HepG2 (cell line): ENCODE data around the gene COL9A3. TPM values are rescaled to one million over a fixed set of nuclear protein-coding genes. Genes with fewer than 3 reads are reported as not detected.

Experiments used
- CREB3 ChIP-seq: sonication (generic); formaldehyde crosslinking; IDR thresholded peaks from 2 replicates; pipeline ENCODE4 v1.5.0; 2020; ENCODE audit warnings: missing genetic modification reagents
- DRAP1 ChIP-seq: IDR thresholded peaks from 2 replicates; pipeline ENCODE4 v1.6.1; 2016; ENCODE audit warnings: missing genetic modification reagents, missing compliant biosample characterization
- ESRRA ChIP-seq: sonication (generic); formaldehyde crosslinking; IDR thresholded peaks from 2 replicates; pipeline ENCODE4 v1.5.1; 2020; ENCODE audit warnings: mild to moderate bottlenecking, low read depth, missing genetic modification reagents
- JUND ChIP-seq: sonication (generic); formaldehyde crosslinking; IDR thresholded peaks from 2 replicates; pipeline ENCODE4 v1.8.0; 2022; ENCODE audit warnings: mild to moderate bottlenecking, missing genetic modification reagents
- MATR3 ChIP-seq: sonication (generic); formaldehyde crosslinking; IDR thresholded peaks from 2 replicates; pipeline ENCODE4 v1.4.0; 2020; ENCODE audit warnings: missing genetic modification reagents
- MTF2 ChIP-seq: sonication (generic); formaldehyde crosslinking; IDR thresholded peaks from 2 replicates; pipeline ENCODE4 v1.5.0; 2020; ENCODE audit warnings: missing genetic modification reagents, borderline replicate concordance
- NFIC ChIP-seq: IDR thresholded peaks from 2 replicates; pipeline ENCODE4 v1.6.1; 2012; ENCODE audit warnings: mild to moderate bottlenecking, low read length, inconsistent platforms
- NPAS2 ChIP-seq: sonication (generic); formaldehyde crosslinking; IDR thresholded peaks from 2 replicates; pipeline ENCODE4 v1.8.0; 2022; ENCODE audit warnings: mild to moderate bottlenecking, missing genetic modification reagents, borderline replicate concordance
- PATZ1 ChIP-seq: sonication (generic); formaldehyde crosslinking; IDR thresholded peaks from 2 replicates; pipeline ENCODE4 v1.4.0; 2020; ENCODE audit warnings: missing genetic modification reagents
- RARG ChIP-seq: sonication (generic); formaldehyde crosslinking; IDR thresholded peaks from 2 replicates; pipeline ENCODE4 v1.4.0; 2020; ENCODE audit warnings: low read depth, mild to moderate bottlenecking, missing genetic modification reagents
- SMARCE1 ChIP-seq: fragments of 450-650 bp; IDR thresholded peaks from 2 replicates; pipeline ENCODE4 v1.6.1; 2017; ENCODE audit warnings: borderline replicate concordance
- ZBTB3 ChIP-seq: sonication (generic); formaldehyde crosslinking; IDR thresholded peaks from 2 replicates; pipeline ENCODE4 v1.4.0; 2020; ENCODE audit warnings: low read depth, mild to moderate bottlenecking, moderate library complexity, missing genetic modification reagents, borderline replicate concordance
- ZNF234 ChIP-seq: sonication (generic); formaldehyde crosslinking; conservative IDR thresholded peaks from 2 replicates; pipeline ENCODE4 v1.5.1; 2020; ENCODE audit warnings: mild to moderate bottlenecking, missing genetic modification reagents
- ZNF337 ChIP-seq: sonication (generic); formaldehyde crosslinking; IDR thresholded peaks from 2 replicates; pipeline ENCODE4 v1.5.1; 2020; ENCODE audit warnings: missing genetic modification reagents, low read depth, mild to moderate bottlenecking, borderline replicate concordance
- ZNF350 ChIP-seq: sonication (generic); formaldehyde crosslinking; IDR thresholded peaks from 2 replicates; pipeline ENCODE4 v1.4.0; 2020; ENCODE audit warnings: mild to moderate bottlenecking, low read depth, missing genetic modification reagents, borderline replicate concordance
- ZNF567 ChIP-seq: sonication (generic); formaldehyde crosslinking; IDR thresholded peaks from 2 replicates; pipeline ENCODE4 v1.8.1; 2023; ENCODE audit warnings: mild to moderate bottlenecking, missing genetic modification reagents, borderline replicate concordance
- ZNF709 ChIP-seq: sonication (generic); formaldehyde crosslinking; IDR thresholded peaks from 2 replicates; pipeline ENCODE4 v1.5.0; 2020; ENCODE audit warnings: mild to moderate bottlenecking, missing genetic modification reagents
- ZNF761 ChIP-seq: sonication (generic); formaldehyde crosslinking; conservative IDR thresholded peaks from 2 replicates; pipeline ENCODE4 v1.4.0; 2020; ENCODE audit warnings: mild to moderate bottlenecking, missing genetic modification reagents
- ZNF772 ChIP-seq: sonication (generic); formaldehyde crosslinking; IDR thresholded peaks from 2 replicates; pipeline ENCODE4 v1.5.0; 2020; ENCODE audit warnings: mild to moderate bottlenecking, missing genetic modification reagents
- ZNF776 ChIP-seq: sonication (generic); formaldehyde crosslinking; IDR thresholded peaks from 2 replicates; pipeline ENCODE4 v1.4.0; 2020; ENCODE audit warnings: mild to moderate bottlenecking, missing genetic modification reagents
- ZNF841 ChIP-seq: sonication (generic); formaldehyde crosslinking; IDR thresholded peaks from 2 replicates; pipeline ENCODE4 v1.8.1; 2023; ENCODE audit warnings: missing genetic modification reagents, borderline replicate concordance
- ZNF883 ChIP-seq: sonication (generic); formaldehyde crosslinking; IDR thresholded peaks from 2 replicates; pipeline ENCODE4 v1.5.1; 2020; ENCODE audit warnings: mild to moderate bottlenecking, missing genetic modification reagents; ENCODE audit errors: not compliant biosample characterization
- polyA plus RNA-seq, 8 experiments: library from polyadenylated mRNA; depleted of rRNA in 3 of 8; stranded (reverse) in 7 of 8; unstranded in 1 of 8; fragments of >200 nt; fragmentation: Illumina TruSeq in 4 of 8; extraction: Trizol in 4 of 8; gene quantifications; 2 replicates each; pipeline versions ENCODE4 v1.2.1 to v1.2.3, GENCODE V29; 2011 to 2016; ENCODE audit warnings: low read depth in 4 of 8, missing spikeins in 1 of 8, mixed read lengths in 1 of 8; ENCODE audit not compliant: insufficient read depth in 1 of 8
- total RNA-seq, 5 experiments: library from RNA; depleted of rRNA; stranded (reverse); fragments of >200 nt; fragmentation: Illumina TruSeq; extraction: Trizol; gene quantifications; 2 replicates each; pipeline ENCODE4 v1.2.3, GENCODE V29; 2016; ENCODE audit warnings: low read depth in 1 of 5
- TF ChIP-seq, protein P1 (sequence below): sonication (generic); formaldehyde crosslinking; IDR thresholded peaks from 2 replicates; pipeline ENCODE4 v1.8.0; 2022; ENCODE audit warnings: mild to moderate bottlenecking, missing genetic modification reagents, moderate library complexity
- TF ChIP-seq, protein P2 (sequence below): sonication (generic); formaldehyde crosslinking; IDR thresholded peaks from 2 replicates; pipeline ENCODE4 v1.5.0; 2020; ENCODE audit warnings: missing genetic modification reagents

Gene COL9A3
- total and polyA plus RNA-seq, 2 of the 13 experiments (the other 11 are each of a cell fraction or from before 2014, with no cell fraction given) = 155 to 204 TPM

DNA sequence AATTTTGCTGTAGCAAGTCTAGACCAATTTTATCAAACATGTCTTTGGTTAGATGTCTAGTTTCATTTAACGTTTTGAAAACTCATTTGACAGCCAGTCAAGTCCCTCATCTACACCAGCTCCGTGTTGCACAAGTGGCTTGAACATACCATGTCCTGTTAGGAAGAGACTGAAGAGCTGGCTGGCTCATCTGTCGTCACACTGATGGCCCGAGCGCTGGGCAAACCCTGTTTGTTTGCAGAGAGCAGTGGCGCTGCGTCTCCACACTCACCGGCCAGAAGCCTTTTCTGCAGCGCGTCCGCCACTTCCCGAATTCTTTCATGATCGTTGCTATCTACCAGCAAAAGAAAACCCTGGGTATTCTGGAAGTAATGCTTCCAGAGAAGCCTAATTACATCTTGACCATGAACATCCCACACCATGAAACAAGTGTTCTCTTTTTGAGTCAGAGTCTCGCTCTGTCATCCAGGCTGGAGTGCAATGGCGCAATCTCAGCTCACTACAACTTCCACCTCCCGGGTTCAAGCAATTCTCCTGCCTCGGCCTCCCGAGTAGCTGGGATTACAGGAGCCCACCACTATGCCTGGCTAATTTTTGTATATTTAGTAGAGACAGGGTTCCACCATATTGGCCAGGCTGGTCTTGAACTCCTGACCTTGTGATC lies 55.5 kb downstream of the COL9A3 start (continued):
- TF ChIP-seq, protein P1, sequence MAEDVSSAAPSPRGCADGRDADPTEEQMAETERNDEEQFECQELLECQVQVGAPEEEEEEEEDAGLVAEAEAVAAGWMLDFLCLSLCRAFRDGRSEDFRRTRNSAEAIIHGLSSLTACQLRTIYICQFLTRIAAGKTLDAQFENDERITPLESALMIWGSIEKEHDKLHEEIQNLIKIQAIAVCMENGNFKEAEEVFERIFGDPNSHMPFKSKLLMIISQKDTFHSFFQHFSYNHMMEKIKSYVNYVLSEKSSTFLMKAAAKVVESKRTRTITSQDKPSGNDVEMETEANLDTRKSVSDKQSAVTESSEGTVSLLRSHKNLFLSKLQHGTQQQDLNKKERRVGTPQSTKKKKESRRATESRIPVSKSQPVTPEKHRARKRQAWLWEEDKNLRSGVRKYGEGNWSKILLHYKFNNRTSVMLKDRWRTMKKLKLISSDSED (CRISPR knock-in tag) = no peak
- TF ChIP-seq, protein P2, sequence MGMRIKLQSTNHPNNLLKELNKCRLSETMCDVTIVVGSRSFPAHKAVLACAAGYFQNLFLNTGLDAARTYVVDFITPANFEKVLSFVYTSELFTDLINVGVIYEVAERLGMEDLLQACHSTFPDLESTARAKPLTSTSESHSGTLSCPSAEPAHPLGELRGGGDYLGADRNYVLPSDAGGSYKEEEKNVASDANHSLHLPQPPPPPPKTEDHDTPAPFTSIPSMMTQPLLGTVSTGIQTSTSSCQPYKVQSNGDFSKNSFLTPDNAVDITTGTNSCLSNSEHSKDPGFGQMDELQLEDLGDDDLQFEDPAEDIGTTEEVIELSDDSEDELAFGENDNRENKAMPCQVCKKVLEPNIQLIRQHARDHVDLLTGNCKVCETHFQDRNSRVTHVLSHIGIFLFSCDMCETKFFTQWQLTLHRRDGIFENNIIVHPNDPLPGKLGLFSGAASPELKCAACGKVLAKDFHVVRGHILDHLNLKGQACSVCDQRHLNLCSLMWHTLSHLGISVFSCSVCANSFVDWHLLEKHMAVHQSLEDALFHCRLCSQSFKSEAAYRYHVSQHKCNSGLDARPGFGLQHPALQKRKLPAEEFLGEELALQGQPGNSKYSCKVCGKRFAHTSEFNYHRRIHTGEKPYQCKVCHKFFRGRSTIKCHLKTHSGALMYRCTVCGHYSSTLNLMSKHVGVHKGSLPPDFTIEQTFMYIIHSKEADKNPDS (CRISPR knock-in tag) = no peak
- no peak for TF ChIP-seq NFIC
- TF ChIP-seq NPAS2 (CRISPR knock-in tag) = no peak
- TF ChIP-seq ESRRA (CRISPR knock-in tag) = no peak
- TF ChIP-seq PATZ1 (CRISPR knock-in tag) = 0 out of 2 replicates have a peak, but pooled peaks have one; percentile 35
- TF ChIP-seq ZNF776 (CRISPR knock-in tag) = no peak
- no peak for TF ChIP-seq MTF2
- TF ChIP-seq ZNF337 (CRISPR knock-in tag) = no peak
- no peak for TF ChIP-seq JUND (CRISPR knock-in tag)
- TF ChIP-seq ZNF350 (CRISPR knock-in tag) = no peak
- TF ChIP-seq SMARCE1 = no peak
- no peak for TF ChIP-seq MATR3
- no peak for TF ChIP-seq ZNF841 (CRISPR knock-in tag)
- TF ChIP-seq RARG (CRISPR knock-in tag) = no peak
- no peak for TF ChIP-seq ZNF761 (CRISPR knock-in tag)
- TF ChIP-seq CREB3 (CRISPR knock-in tag) = no peak
- TF ChIP-seq ZNF234 = no peak
- TF ChIP-seq ZNF772 (CRISPR knock-in tag) = no peak
- TF ChIP-seq ZNF567 (CRISPR knock-in tag) = no peak
- TF ChIP-seq ZNF883 (CRISPR knock-in tag) = no peak
- TF ChIP-seq ZNF709 (CRISPR knock-in tag) = 0 out of 2 replicates have a peak, but pooled peaks have one; percentile 37
- no peak; the same call in 1 of the 2 replicates for TF ChIP-seq DRAP1 (CRISPR knock-in tag)
- no peak for TF ChIP-seq ZBTB3
